HG02885 (cell line): ENCODE data around the gene KPNB1.
"Not testable (repeated sequence)": the region's sequence is repeated elsewhere in the genome, so short reads cannot be mapped to it uniquely, and the experiment has no call there.

Experiments used
- ATAC-seq: cut with Tn5 transposase; IDR thresholded peaks from one replicate; pipeline ENCODE4 v1.9.1; 2021; ENCODE audit warnings: mild to moderate bottlenecking; ENCODE audit not compliant: unreplicated experiment, poor library complexity

Gene KPNB1

GRCh38 chr17:47675380-47676198 is 25.9 kb downstream of the KPNB1 start:
- no peak for ATAC-seq

- no peak for ATAC-seq
Measured at GRCh38 chr17:47676199-47676472, 26.4 kb downstream of the KPNB1 start.

DNA sequence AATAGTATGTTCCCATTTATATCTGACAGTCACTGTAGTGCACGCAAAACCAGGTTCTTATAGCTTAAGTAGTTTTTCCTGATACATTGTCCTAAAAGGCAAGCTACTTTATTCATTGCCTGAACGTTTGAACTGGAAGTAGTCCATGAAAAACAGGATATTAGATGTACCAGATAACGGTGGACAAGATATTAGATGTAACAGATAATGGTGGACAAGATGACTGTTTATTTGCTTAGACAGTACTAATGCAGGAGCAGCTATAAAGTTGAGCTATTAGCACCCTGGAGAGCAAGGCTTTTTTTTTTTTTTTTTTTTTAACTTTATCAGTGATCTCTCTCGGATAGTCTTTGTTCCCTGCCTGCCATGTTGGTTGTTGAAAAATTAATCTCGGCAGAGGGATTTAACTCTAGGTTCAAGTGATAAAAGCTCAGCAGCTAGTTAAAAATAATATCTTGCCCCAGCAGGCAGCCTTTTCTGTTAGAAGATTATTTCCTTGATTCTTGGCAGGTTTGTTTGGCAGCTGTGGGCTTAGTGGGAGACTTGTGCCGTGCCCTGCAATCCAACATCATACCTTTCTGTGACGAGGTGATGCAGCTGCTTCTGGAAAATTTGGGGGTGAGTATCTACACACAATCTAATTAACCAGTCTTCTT is 26.9 kb downstream of the KPNB1 start:
- no peak for ATAC-seq

GRCh38 chr17:47678196-47678595 is 28.5 kb downstream of the KPNB1 start:
- ATAC-seq: no peak

GRCh38 chr17:47682138-47682537 is 32.4 kb downstream of the KPNB1 start:
- no peak for ATAC-seq

- not testable (repeated sequence) for ATAC-seq
Measured at GRCh38 chr17:47682727-47683126, 33.0 kb downstream of the KPNB1 start.

DNA sequence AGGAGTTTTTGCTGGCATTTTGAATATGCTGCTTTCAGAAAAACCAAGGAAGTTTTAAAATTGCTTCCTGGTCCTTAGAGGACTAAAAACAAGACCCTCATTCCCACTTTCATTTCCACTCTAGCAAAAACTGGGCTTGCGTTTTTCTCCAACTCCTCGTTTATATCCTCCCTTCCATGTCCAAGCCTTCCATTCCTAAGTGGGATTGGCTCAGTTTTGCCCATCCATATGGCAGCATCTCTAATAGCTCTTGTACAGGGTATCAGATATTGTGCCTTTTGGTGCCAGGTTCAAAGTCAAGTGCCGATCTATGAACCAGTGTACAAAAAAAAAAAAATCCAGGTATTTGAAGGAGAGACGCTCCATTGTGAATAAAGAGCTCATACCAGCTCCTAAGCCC is 34.3 kb downstream of the KPNB1 start:
- no peak for ATAC-seq

DNA sequence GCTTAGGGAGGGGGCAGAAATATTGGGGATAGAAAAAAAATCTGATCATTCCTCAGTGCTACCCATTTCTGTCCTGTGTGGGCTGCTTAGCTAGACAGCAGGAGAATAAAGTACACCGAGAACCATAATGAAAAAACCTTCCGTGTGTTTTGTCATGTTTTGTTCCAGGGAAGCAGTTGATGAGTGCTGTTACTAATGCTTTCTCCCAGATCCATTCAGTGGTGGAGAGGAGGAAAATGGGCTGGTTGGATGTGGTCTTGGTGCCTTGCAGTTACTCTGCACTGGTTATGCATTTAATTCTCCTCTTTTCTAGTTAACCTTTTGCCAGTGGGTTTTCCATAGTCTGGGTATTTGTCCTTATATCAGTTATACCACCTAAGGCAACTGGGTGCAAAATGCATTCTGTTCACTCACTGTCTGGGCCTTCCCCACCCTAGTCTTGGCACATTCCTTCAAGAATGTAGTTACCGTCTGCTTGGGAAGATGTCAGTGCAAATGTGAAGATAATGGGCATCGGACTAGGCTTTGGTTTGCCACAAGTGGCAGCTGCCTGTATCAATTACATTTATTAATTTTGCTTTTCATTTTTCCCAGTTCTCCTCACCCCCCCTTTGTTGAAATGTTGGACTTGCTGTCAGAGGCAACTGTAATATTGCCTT is 34.9 kb downstream of the KPNB1 start:
- ATAC-seq: no peak

DNA sequence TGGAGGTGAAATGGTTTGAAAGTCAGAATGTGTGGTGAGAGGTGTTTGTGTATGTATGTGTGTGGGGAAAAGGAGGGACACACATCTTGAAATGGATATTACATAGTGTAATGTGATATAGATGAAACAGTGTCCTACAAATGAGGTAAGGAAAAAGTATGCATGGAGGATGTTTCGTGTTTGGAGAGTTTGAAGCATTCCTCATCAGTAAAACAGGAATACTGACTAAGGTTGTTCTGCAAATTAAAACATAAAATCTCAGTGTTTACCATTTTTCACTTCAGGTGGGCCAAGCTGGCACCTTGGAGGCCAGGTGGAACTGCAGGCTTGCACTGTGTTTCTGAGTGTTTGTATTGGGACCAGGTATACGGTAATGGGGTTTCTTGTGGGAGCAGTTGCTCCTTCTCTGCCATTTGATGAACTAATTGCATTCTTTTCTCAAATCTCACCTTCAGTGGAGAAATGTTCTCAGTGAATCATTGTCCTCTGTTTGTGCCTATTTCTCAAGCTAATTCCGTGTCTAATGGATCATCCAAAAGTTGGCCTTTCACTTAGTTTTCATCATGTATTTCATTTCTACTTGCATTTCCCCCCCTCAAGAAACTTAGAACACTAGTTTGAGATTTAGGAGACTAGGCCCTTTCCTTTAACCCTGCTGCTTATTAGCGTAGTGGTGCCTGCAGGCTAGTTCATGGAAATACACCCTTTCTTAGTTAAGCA is 36.0 kb downstream of the KPNB1 start:
- no peak for ATAC-seq

GRCh38 chr17:47686276-47686635 is 36.5 kb downstream of the KPNB1 start:
- no peak for ATAC-seq

DNA sequence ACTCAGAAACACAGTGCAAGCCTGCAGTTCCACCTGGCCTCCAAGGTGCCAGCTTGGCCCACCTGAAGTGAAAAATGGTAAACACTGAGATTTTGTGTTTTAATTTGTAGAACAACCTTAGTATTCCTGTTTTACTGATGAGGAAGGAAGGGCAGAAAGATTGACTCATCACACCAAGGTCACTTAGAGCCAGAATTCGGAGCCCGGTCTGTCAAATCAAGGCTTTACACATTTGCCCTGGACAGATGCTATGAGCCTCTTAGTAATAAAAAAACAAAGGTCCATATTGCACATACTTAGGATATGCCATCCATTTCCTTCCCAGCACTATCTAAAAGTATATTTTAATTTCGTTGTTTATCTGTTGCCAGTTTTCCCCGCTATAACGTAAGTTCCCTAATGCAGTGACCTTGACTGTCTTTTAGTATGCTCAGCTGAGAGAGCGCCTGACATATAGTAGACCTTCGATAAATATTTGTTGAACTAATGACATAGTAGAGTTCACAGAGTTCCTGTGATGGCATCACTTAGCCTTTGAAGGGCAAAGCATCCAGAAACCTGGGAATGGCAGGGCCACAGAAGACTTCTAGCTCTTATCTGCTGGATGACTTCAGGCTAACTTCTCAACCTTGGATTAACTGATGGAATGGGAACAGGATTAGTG is 37.1 kb downstream of the KPNB1 start:
- ATAC-seq: no peak

DNA sequence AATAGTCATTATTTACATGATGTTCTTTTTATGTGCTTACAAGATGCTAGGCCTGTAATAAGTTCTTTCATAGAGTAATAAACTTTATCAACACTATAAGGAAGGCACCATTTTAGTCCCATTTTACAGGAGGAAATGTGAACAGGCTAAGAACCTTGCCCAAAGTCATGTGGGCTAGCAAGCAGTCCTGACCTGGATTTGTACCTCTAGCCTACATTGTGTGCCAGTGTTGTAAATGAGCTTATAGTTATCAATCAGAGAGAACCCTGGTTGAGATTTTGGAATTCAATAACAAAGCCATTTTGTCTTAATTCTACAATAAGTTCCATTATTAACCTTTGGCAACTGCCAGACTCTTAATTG is 37.6 kb downstream of the KPNB1 start:
- no peak for ATAC-seq

GRCh38 chr17:47687748-47688147 is 38.0 kb downstream of the KPNB1 start:
- ATAC-seq: no peak

- ATAC-seq: no peak
Measured at GRCh38 chr17:47690121-47690520, 40.4 kb downstream of the KPNB1 start.

DNA sequence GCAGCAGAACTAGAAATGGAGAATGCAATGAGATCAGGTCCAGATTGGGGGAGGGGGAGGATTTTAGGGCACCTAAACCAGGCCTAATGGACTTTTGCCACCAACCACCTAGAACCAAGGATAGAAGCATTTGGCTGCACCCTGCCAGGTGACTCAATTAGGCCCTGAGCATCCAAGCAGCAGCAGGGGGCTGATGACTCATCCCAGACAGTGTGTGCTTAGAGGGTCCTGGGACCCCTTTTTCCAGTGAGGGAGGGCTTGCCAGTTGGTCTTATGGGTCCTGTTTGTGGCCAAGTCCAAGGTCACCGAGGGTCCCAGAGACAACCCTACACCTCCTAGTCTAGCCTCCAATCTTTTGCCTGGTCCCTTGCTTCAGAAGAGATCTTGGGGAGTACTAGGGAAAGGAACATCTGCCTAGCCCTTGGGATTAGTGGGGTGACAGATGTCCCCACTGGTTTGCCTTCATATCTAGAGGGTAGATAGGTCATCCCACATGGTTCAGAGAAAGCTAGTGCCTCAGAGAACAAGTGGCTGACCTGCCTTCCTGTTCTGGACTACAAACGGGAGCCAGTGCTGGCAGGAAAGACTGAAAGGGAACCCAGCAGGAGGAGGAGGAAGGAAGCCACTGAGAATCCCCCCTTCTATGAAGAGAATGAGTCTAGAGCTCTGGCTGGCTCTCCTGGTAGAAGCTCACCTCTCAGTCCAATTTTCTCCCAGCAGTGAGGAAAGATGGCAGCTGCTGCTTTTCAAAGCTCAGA is 42.6 kb downstream of the KPNB1 start:
- ATAC-seq: no peak

DNA sequence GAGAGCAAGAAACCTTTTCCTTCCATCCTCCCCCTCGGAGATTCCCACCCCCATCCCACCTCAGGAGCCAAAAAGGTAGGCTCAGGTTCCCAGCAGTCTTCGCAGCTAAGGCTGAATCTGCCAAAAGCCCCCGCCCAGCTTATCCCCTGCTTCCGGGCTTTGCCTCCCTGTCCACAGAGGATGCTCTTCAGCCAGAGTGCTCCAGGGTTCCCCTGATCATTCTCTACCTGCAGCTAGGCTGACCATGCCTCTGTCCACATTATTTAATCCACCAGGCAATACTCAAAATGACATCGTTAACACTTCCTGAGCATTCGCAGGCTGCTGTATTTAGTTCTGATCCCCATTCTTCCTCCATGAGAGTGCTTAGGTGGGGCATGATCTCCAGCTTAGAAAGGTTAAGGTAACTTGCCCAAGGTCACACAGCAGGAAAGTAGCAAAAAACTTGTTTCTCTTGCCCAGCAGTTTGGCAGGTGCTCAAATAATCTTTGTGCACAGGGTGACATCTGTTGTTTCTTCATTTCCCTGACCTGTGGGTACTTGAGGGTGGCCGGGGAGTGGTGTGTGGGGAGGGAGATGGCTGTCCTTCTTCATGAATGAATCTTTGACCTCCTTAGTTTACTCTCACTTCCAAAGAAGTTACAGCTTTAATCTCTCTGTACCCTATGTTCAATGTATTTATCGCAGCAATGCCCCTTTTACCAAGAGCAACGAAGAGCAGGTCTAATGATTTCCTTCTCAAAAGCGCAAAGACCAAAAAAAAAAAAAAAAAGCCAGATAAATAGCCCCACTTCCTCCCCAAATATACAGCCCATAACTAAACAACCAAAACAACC is 43.4 kb downstream of the KPNB1 start:
- no peak for ATAC-seq

DNA sequence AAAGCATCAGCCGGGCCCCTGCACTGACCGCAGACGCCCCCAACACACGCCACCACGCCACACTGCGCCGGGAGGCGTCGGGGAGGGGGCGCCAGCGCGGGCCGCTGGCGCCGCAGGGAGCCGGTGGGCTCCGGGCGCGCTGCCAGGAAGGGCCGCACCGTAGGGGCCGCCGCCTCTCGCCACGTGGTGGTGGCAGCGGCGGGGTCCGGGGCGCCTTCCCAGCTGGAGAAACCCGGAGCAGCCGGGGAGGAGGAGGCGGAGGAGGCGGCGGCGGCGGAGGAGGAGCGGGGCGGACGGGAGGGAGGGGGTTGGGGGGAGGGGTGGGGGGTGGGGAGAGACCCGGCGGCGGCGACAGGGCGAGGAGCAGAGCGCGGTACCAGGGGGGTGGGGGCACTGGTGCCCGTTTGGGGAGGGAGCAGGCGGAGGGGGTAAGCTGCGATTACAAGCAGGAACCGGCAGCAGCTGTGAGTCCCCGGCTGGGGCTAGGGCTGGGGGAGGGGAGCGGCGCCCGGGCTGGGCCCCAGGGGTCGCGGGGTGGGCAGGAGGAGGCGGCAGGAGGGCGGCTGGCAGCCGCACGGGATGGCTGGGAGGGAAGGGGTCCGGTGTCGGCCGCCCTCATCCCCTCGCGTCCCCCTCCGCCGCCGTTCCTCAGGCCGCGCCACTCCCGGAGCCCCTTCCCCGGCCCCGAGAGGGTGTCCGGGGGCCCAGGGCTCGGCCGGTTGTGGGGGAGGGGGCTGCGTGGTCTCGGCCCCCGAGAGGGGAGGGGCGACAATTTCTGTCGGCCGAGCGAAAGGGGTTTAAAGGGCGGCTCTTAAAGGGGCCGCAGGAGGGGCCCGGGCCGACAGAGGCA is 44.2 kb downstream of the KPNB1 start, which contains the start of gene TBKBP1:
TBKBP1 (plus strand) TSS at position 431 of the 850 bp plus-strand sequence. CDS start 1,952 bp downstream, outside the sequence.
- no peak for ATAC-seq
